GM23338 (cell line): ENCODE data around the gene CD2AP. TPM values are rescaled to one million over a fixed set of nuclear protein-coding genes. Genes with fewer than 3 reads are reported as not detected.

Experiments
- CREB1 ChIP-seq: fragments of 250-450 bp; sonication (Bioruptor Pico); IDR thresholded peaks from 2 replicates; pipeline ENCODE4 v1.5.0; 2020; ENCODE audit warnings: low read depth, mild to moderate bottlenecking, moderate library complexity
- EZH2phosphoT487 ChIP-seq: fragments of 200-600 bp; sonication (generic); IDR thresholded peaks from one replicate; pipeline ENCODE4 v1.8.1; 2018; ENCODE audit warnings: antibody characterized with exemption; ENCODE audit not compliant: unreplicated experiment
- NANOG ChIP-seq: IDR thresholded peaks from 2 replicates; pipeline ENCODE4 v1.6.1; 2016; ENCODE audit warnings: antibody characterized with exemption, borderline replicate concordance
- polyA plus RNA-seq: library from polyadenylated mRNA; unstranded; fragments of >200 nt; fragmentation: Nextera tagmentation; extraction: Ambion mirVana; gene quantifications from 2 replicates; pipeline ENCODE4 v1.2.1, GENCODE V29; 2016
- total RNA-seq: library from RNA; depleted of rRNA; stranded (reverse); fragments of >200 nt; shearing (Covaris generic); gene quantifications from 2 replicates; pipeline ENCODE4 v1.2.3, GENCODE V29; 2014
- TF ChIP-seq, protein P1 (sequence below): fragments of 250-450 bp; sonication (Bioruptor Pico); IDR thresholded peaks from 2 replicates; pipeline ENCODE4 v1.5.0; 2020; ENCODE audit warnings: mild to moderate bottlenecking, moderate library complexity
- TF ChIP-seq, protein P2 (sequence below): IDR thresholded peaks from one replicate; pipeline ENCODE4 v1.6.1; 2018; ENCODE audit warnings: antibody characterized with exemption; ENCODE audit not compliant: unreplicated experiment
- TF ChIP-seq, protein P3 (sequence below), 2 experiments: fragments of 200-600 bp in 1 of 2; sonication (generic) in 1 of 2; conservative IDR thresholded peaks; 2 replicates each; pipeline versions ENCODE4 v1.5.1 to v1.6.1; 2016 to 2017; ENCODE audit warnings: antibody characterized with exemption in 2 of 2, low read depth in 2 of 2, mild to moderate bottlenecking in 2 of 2, moderate library complexity in 1 of 2
- TF ChIP-seq, protein P4 (sequence below): IDR thresholded peaks from 2 replicates; pipeline ENCODE4 v1.6.1; 2016; ENCODE audit warnings: antibody characterized with exemption

The CD2AP gene
- total and polyA plus RNA-seq, 2 experiments from 2014 or later = 38.0 to 93.2 TPM

DNA sequence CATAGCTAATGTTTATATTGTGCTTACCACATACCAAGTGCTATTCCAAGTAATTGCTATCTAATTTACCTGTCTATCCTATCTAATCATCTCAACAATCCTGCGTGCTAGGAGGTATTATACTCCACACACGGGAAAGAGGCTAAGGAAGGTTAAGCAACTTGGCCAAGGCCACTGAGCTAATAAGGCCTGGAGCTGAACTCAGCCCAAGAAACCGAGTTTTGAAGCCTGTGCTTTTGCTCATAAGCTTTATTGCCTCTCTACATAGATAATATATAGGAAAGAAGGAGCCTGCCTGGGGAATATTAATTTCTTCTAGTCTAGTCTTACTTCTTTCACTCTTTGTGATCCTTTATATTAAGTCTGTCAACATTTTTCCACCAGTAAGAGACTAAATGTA lies 153.0 kb downstream of the CD2AP start (continued):
- TF ChIP-seq, protein P1, sequence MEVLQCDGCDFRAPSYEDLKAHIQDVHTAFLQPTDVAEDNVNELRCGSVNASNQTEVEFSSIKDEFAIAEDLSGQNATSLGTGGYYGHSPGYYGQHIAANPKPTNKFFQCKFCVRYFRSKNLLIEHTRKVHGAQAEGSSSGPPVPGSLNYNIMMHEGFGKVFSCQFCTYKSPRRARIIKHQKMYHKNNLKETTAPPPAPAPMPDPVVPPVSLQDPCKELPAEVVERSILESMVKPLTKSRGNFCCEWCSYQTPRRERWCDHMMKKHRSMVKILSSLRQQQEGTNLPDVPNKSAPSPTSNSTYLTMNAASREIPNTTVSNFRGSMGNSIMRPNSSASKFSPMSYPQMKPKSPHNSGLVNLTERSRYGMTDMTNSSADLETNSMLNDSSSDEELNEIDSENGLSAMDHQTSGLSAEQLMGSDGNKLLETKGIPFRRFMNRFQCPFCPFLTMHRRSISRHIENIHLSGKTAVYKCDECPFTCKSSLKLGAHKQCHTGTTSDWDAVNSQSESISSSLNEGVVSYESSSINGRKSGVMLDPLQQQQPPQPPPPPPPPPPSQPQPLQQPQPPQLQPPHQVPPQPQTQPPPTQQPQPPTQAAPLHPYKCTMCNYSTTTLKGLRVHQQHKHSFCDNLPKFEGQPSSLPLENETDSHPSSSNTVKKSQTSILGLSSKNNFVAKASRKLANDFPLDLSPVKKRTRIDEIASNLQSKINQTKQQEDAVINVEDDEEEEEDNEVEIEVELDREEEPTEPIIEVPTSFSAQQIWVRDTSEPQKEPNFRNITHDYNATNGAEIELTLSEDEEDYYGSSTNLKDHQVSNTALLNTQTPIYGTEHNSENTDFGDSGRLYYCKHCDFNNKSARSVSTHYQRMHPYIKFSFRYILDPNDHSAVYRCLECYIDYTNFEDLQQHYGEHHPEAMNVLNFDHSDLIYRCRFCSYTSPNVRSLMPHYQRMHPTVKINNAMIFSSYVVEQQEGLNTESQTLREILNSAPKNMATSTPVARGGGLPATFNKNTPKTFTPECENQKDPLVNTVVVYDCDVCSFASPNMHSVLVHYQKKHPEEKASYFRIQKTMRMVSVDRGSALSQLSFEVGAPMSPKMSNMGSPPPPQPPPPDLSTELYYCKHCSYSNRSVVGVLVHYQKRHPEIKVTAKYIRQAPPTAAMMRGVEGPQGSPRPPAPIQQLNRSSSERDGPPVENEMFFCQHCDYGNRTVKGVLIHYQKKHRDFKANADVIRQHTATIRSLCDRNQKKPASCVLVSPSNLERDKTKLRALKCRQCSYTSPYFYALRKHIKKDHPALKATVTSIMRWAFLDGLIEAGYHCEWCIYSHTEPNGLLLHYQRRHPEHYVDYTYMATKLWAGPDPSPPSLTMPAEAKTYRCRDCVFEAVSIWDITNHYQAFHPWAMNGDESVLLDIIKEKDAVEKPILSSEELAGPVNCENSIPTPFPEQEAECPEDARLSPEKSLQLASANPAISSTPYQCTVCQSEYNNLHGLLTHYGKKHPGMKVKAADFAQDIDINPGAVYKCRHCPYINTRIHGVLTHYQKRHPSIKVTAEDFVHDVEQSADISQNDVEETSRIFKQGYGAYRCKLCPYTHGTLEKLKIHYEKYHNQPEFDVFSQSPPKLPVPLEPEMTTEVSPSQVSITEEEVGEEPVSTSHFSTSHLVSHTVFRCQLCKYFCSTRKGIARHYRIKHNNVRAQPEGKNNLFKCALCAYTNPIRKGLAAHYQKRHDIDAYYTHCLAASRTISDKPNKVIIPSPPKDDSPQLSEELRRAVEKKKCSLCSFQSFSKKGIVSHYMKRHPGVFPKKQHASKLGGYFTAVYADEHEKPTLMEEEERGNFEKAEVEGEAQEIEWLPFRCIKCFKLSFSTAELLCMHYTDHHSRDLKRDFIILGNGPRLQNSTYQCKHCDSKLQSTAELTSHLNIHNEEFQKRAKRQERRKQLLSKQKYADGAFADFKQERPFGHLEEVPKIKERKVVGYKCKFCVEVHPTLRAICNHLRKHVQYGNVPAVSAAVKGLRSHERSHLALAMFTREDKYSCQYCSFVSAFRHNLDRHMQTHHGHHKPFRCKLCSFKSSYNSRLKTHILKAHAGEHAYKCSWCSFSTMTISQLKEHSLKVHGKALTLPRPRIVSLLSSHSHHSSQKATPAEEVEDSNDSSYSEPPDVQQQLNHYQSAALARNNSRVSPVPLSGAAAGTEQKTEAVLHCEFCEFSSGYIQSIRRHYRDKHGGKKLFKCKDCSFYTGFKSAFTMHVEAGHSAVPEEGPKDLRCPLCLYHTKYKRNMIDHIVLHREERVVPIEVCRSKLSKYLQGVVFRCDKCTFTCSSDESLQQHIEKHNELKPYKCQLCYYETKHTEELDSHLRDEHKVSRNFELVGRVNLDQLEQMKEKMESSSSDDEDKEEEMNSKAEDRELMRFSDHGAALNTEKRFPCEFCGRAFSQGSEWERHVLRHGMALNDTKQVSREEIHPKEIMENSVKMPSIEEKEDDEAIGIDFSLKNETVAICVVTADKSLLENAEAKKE (CRISPR knock-in tag) = no peak
- no peak for TF ChIP-seq CREB1 (CRISPR knock-in tag)
- TF ChIP-seq, protein P2, sequence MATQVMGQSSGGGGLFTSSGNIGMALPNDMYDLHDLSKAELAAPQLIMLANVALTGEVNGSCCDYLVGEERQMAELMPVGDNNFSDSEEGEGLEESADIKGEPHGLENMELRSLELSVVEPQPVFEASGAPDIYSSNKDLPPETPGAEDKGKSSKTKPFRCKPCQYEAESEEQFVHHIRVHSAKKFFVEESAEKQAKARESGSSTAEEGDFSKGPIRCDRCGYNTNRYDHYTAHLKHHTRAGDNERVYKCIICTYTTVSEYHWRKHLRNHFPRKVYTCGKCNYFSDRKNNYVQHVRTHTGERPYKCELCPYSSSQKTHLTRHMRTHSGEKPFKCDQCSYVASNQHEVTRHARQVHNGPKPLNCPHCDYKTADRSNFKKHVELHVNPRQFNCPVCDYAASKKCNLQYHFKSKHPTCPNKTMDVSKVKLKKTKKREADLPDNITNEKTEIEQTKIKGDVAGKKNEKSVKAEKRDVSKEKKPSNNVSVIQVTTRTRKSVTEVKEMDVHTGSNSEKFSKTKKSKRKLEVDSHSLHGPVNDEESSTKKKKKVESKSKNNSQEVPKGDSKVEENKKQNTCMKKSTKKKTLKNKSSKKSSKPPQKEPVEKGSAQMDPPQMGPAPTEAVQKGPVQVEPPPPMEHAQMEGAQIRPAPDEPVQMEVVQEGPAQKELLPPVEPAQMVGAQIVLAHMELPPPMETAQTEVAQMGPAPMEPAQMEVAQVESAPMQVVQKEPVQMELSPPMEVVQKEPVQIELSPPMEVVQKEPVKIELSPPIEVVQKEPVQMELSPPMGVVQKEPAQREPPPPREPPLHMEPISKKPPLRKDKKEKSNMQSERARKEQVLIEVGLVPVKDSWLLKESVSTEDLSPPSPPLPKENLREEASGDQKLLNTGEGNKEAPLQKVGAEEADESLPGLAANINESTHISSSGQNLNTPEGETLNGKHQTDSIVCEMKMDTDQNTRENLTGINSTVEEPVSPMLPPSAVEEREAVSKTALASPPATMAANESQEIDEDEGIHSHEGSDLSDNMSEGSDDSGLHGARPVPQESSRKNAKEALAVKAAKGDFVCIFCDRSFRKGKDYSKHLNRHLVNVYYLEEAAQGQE = no peak
- TF ChIP-seq, protein P3, sequence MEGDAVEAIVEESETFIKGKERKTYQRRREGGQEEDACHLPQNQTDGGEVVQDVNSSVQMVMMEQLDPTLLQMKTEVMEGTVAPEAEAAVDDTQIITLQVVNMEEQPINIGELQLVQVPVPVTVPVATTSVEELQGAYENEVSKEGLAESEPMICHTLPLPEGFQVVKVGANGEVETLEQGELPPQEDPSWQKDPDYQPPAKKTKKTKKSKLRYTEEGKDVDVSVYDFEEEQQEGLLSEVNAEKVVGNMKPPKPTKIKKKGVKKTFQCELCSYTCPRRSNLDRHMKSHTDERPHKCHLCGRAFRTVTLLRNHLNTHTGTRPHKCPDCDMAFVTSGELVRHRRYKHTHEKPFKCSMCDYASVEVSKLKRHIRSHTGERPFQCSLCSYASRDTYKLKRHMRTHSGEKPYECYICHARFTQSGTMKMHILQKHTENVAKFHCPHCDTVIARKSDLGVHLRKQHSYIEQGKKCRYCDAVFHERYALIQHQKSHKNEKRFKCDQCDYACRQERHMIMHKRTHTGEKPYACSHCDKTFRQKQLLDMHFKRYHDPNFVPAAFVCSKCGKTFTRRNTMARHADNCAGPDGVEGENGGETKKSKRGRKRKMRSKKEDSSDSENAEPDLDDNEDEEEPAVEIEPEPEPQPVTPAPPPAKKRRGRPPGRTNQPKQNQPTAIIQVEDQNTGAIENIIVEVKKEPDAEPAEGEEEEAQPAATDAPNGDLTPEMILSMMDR (conservative IDR thresholded peaks at IDR 0.05; ENCODE audit: low read depth in 2 of 2) = no peak
- no peak for TF ChIP-seq EZH2phosphoT487
- TF ChIP-seq, protein P4, sequence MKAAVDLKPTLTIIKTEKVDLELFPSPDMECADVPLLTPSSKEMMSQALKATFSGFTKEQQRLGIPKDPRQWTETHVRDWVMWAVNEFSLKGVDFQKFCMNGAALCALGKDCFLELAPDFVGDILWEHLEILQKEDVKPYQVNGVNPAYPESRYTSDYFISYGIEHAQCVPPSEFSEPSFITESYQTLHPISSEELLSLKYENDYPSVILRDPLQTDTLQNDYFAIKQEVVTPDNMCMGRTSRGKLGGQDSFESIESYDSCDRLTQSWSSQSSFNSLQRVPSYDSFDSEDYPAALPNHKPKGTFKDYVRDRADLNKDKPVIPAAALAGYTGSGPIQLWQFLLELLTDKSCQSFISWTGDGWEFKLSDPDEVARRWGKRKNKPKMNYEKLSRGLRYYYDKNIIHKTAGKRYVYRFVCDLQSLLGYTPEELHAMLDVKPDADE = no peak
- no peak for TF ChIP-seq NANOG
